ENCODE measurements around the gene DPYD. TPM values are rescaled to one million over a fixed set of nuclear protein-coding genes. Genes with fewer than 3 reads are reported as not detected.

Gene DPYD
- total and polyA plus RNA-seq, 2 donors from 2014 or later: 4.9 to 41.6 TPM

- no peak for DNase-seq
- no peak overlapping the region for H3K4me3 ChIP-seq (ENCODE audit: low read length in 3 of 3)
- no peaks in the 10 kb centered on the region for H3K4me1 ChIP-seq (ENCODE audit: control insufficient read depth in 2 of 3, insufficient read depth in 2 of 3, low read depth in 1 of 3, low read length in 3 of 3)
- no peaks in the 10 kb centered on the region for H3K36me3 ChIP-seq (ENCODE audit: control insufficient read depth in 2 of 3, insufficient read depth in 3 of 3, low read length in 3 of 3)
- H3K27me3 ChIP-seq (ENCODE audit: control insufficient read depth, insufficient read depth, low read length): no peaks in the 10 kb centered on the region
- peaks cover 0 to 5% (median 0%) of the 10 kb centered on the region in 3 donors for H3K9me3 ChIP-seq (ENCODE audit: control insufficient read depth in 2 of 3, insufficient read depth in 1 of 3, low read length in 3 of 3)
- FAIRE-seq: no peak
- TF ChIP-seq, protein P1, sequence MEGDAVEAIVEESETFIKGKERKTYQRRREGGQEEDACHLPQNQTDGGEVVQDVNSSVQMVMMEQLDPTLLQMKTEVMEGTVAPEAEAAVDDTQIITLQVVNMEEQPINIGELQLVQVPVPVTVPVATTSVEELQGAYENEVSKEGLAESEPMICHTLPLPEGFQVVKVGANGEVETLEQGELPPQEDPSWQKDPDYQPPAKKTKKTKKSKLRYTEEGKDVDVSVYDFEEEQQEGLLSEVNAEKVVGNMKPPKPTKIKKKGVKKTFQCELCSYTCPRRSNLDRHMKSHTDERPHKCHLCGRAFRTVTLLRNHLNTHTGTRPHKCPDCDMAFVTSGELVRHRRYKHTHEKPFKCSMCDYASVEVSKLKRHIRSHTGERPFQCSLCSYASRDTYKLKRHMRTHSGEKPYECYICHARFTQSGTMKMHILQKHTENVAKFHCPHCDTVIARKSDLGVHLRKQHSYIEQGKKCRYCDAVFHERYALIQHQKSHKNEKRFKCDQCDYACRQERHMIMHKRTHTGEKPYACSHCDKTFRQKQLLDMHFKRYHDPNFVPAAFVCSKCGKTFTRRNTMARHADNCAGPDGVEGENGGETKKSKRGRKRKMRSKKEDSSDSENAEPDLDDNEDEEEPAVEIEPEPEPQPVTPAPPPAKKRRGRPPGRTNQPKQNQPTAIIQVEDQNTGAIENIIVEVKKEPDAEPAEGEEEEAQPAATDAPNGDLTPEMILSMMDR (IDR thresholded peaks at IDR 0.05; ENCODE audit: borderline replicate concordance, extremely low read depth, insufficient read depth): no peak
- no peak overlapping the region for H3K27ac ChIP-seq (ENCODE audit: low read depth in 2 of 2, low read length in 2 of 2)
- no peak overlapping the region for H3K9ac ChIP-seq (ENCODE audit: low read length in 3 of 3)
- intact Hi-C loops (cut with DNase I): no loop called here
Observed at GRCh38 chr1:97505816-97506215, 415.0 kb downstream of the DPYD start.

DNA sequence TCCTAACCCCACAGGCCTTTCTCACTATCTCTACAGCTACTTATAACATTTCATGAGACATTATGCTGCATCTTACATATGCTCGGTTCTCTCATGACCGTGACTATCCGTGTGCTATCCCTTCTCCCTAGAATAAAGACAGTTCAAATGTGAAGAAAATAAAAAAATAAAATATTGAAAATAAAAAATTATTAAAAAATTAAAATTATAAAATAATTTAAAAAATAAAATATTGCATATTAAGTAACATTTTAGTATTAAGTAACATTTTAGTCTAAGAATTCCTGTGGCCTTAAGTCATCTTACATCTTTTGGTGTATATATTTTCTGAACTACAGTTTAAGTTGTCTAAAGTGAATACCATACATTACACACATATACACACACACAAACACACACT, 415.5 kb downstream of the DPYD start:
- intact Hi-C loops (cut with DNase I): no loop called here
- Histone ChIP-seq H3K9ac (ENCODE audit: low read length in 3 of 3) (no peak overlapping the region), H3K27me3 (ENCODE audit: control insufficient read depth, insufficient read depth, low read length) (no peaks in the 10 kb centered on the region), H3K36me3 (ENCODE audit: control insufficient read depth in 2 of 3, insufficient read depth in 3 of 3, low read length in 3 of 3) (no peaks in the 10 kb centered on the region), H3K9me3 (ENCODE audit: control insufficient read depth in 2 of 3, insufficient read depth in 1 of 3, low read length in 3 of 3) (peaks cover 0 to under 1% (median 0%) of the 10 kb centered on the region in 3 donors), H3K27ac (ENCODE audit: low read depth in 2 of 2, low read length in 2 of 2) (no peak overlapping the region), H3K4me1 (ENCODE audit: control insufficient read depth in 2 of 3, insufficient read depth in 2 of 3, low read depth in 1 of 3, low read length in 3 of 3) (no peaks in the 10 kb centered on the region), H3K4me3 (ENCODE audit: low read length in 3 of 3) (no peak overlapping the region)
- FAIRE-seq (peak; percentile 92), DNase-seq (no peak)
- TF ChIP-seq, protein P1 (IDR thresholded peaks at IDR 0.05; ENCODE audit: borderline replicate concordance, extremely low read depth, insufficient read depth): no peak

- Histone ChIP-seq H3K36me3 (ENCODE audit: control insufficient read depth in 2 of 3, insufficient read depth in 3 of 3, low read length in 3 of 3) (no peaks in the 10 kb centered on the region), H3K9ac (ENCODE audit: low read length in 3 of 3) (no peak overlapping the region), H3K4me3 (ENCODE audit: low read length in 3 of 3) (no peak overlapping the region), H3K9me3 (ENCODE audit: control insufficient read depth in 2 of 3, insufficient read depth in 1 of 3, low read length in 3 of 3) (no peaks in the 10 kb centered on the region), H3K27me3 (ENCODE audit: control insufficient read depth, insufficient read depth, low read length) (no peaks in the 10 kb centered on the region), H3K4me1 (ENCODE audit: control insufficient read depth in 2 of 3, insufficient read depth in 2 of 3, low read depth in 1 of 3, low read length in 3 of 3) (no peaks in the 10 kb centered on the region), H3K27ac (ENCODE audit: low read depth in 2 of 2, low read length in 2 of 2) (no peak overlapping the region)
- TF ChIP-seq, protein P1 (IDR thresholded peaks at IDR 0.05; ENCODE audit: borderline replicate concordance, extremely low read depth, insufficient read depth): no peak
- no peak for DNase-seq
- no peak for FAIRE-seq
- intact Hi-C loops (cut with DNase I): no loop called here
Observed at GRCh38 chr1:97502360-97502759, 418.5 kb downstream of the DPYD start.

DNA sequence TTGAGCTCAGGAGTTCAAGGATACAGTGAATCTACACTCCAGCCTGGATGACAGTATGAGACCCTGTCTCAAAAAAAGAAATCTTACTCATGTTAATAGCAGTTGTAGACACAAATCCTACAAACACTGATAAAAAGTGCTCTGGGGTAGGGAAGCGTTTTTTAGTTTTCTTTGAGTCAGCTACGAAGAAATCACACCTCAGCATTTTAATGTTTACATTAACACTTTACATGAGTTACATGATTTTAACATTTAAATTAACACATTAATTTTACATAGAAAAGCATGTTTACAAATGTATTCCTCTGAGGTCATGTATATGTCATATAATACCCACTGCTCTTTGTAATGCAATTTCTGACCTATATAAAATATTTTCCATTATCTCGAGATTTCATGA, 419.2 kb downstream of the DPYD start:
- Histone ChIP-seq H3K9ac (ENCODE audit: low read length in 3 of 3) (no peak overlapping the region), H3K27ac (ENCODE audit: low read depth in 2 of 2, low read length in 2 of 2) (no peak overlapping the region), H3K27me3 (ENCODE audit: control insufficient read depth, insufficient read depth, low read length) (no peaks in the 10 kb centered on the region), H3K9me3 (ENCODE audit: control insufficient read depth in 2 of 3, insufficient read depth in 1 of 3, low read length in 3 of 3) (no peaks in the 10 kb centered on the region), H3K4me3 (ENCODE audit: low read length in 3 of 3) (no peak overlapping the region), H3K4me1 (ENCODE audit: control insufficient read depth in 2 of 3, insufficient read depth in 2 of 3, low read depth in 1 of 3, low read length in 3 of 3) (no peaks in the 10 kb centered on the region), H3K36me3 (ENCODE audit: control insufficient read depth in 2 of 3, insufficient read depth in 3 of 3, low read length in 3 of 3) (no peaks in the 10 kb centered on the region)
- DNase-seq (no peak), FAIRE-seq (no peak)
- TF ChIP-seq, protein P1 (IDR thresholded peaks at IDR 0.05; ENCODE audit: borderline replicate concordance, extremely low read depth, insufficient read depth): no peak
- intact Hi-C loops (cut with DNase I): no loop called here

Measured in kidney (tissue), 14 donors.